Adrenal gland (tissue), 12 donors: ENCODE results near the gene RSPO1. TPM values are rescaled to one million over a fixed set of nuclear protein-coding genes. Genes with fewer than 3 reads are reported as not detected.

Experiments
- DNase-seq, 7 donors: peaks; one replicate each; pipeline ENCODE4 v3.0.0-alpha.2; 2019 to 2020
- H3K27ac ChIP-seq, 5 donors: fragments of 200-600 bp; sonication (generic) in 4 of 5; 1 replicate in 3 of 5; 2 replicates in 2 of 5; pipeline versions ENCODE4 v1.5.1 to v1.8.0; 2016 to 2020; ENCODE audit warnings: mild to moderate bottlenecking in 1 of 5
- H3K27me3 ChIP-seq: fragments of 200-600 bp; 2 replicates; pipeline ENCODE4 v1.8.0; 2021
- H3K36me3 ChIP-seq, 2 donors: fragments of 200-600 bp; replicated peaks in 1 of 2; 1 replicate in 1 of 2; 2 replicates in 1 of 2; pipeline versions ENCODE4 v1.5.1 to v1.8.0; 2018 to 2022
- H3K4me1 ChIP-seq, 2 donors: fragments of 200-600 bp; replicated peaks in 1 of 2; 1 replicate in 1 of 2; 2 replicates in 1 of 2; pipeline versions ENCODE4 v1.5.1 to v1.8.0; 2018 to 2021
- H3K4me3 ChIP-seq, 4 donors: fragments of 200-600 bp; sonication (generic) in 3 of 4; one replicate each; pipeline ENCODE4 v1.5.1; 2016 to 2018
- H3K9me3 ChIP-seq, 3 donors: fragments of 200-600 bp; sonication (generic) in 1 of 3; replicated peaks in 1 of 3; 1 replicate in 2 of 3; 2 replicates in 1 of 3; pipeline versions ENCODE4 v1.5.1 to v1.8.0; 2016 to 2021
- POLR2A ChIP-seq, 2 donors: fragments of 450-650 bp; IDR thresholded peaks; one replicate each; pipeline ENCODE4 v1.6.1; 2017; ENCODE audit warnings: antibody characterized with exemption in 2 of 2, mild to moderate bottlenecking in 2 of 2, moderate library complexity in 1 of 2
- WGBS, 4 donors: extraction: QIAGEN DNeasy Blood & Tissue Kit in 2 of 4; methylation state at CpG; one replicate each; pipeline versions ENCODE4 v1.1.5 to v1.1.7; 2013 to 2017; 5-methylcytosine and 5-hydroxymethylcytosine counted together
- intact Hi-C, 2 donors: fragments of 100-400 bp; cut with DNase I; formaldehyde crosslinking; loops; one replicate each; pipeline versions ENCODE4 v1.14.1 to v1.15.0; 2022 to 2023
- polyA plus RNA-seq, 3 donors: library from polyadenylated mRNA; stranded (reverse); fragments of 200-250 nt in 2 of 3; fragments of 350-450 nt in 1 of 3; fragmentation: Illumina TruSeq in 1 of 3; extraction: RNeasy Lipid Tissue Mini Kit (QIAGEN cat#74804) in 1 of 3; gene quantifications; one replicate each; pipeline ENCODE4 v1.2.3, GENCODE V29; 2013 to 2014
- total RNA-seq, 9 donors: library from RNA; depleted of rRNA in 4 of 9; stranded (reverse); fragments of >200 nt in 4 of 9; fragments of 120-200 nt in 1 of 9; fragmentation: NEBNext Ultra II Directional in 1 of 9; extraction: Animal tissue kit (Norgen Biotek cat#: 25700) in 1 of 9; gene quantifications; one replicate each; pipeline versions ENCODE4 v1.1.0 to v1.2.4, GENCODE V29; 2013 to 2023
- TF ChIP-seq, protein P1 (sequence below), 6 experiments: fragments of 450-650 bp in 4 of 6; fragments of 200-600 bp in 2 of 6; sonication (generic) in 1 of 6; IDR thresholded peaks; 1 replicate in 5 of 6; 2 replicates in 1 of 6; pipeline versions ENCODE4 v1.5.1 to v1.8.0; 2016 to 2021; ENCODE audit warnings: antibody characterized with exemption in 6 of 6, mild to moderate bottlenecking in 2 of 6, moderate library complexity in 1 of 6
- donor health status: healthy with polysubstance abuse.
- donor health status: Bipolar disorder and iron deficiency.
- donor health status: DM: yes; HTN: yes; CAD: no.
- donor health status: DM: no; HTN: no; CAD: no.
- donor health status: DM: no; HTN: no; CAD: no.
- donor health status: DM: yes; HTN: yes; CAD: no.

The RSPO1 gene
- total and polyA plus RNA-seq, 12 donors = 0.11 to 0.51 (median 0.18) TPM; not detected in 4

DNA sequence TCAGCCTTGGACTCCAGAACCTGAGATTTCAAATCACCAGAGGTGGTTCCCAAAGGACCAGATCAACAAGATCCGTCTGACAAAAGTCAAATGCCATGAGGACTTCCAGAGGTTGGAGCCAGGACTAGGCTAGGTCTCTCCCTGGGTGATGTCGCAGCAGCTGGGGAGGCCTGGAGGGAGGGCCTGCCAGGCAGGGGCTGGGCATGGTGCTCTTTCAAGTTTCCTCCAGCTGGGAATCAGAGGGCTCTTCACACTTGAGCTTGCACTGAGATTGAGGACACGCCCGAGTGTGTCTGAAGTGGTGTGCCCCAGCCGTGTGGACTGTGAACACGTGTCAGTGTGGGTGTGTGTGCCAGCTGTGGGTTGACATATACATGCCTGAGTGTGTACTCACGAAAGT lies 21.3 kb upstream of the RSPO1 start:
- 56 to 78% (median 72%) methylated on average over 7 of the region's 7 CpGs for WGBS, 4 donors
- no peaks in the 10 kb centered on the region for H3K9me3 ChIP-seq
- no peak for DNase-seq
- no peak overlapping the region for H3K4me3 ChIP-seq
- no peaks in the 10 kb centered on the region for H3K36me3 ChIP-seq
- H3K27ac ChIP-seq = no peak overlapping the region
- intact Hi-C loops = no loop called here
- H3K4me1 ChIP-seq = no peaks in the 10 kb centered on the region
- TF ChIP-seq POLR2A (IDR thresholded peaks at IDR 0.05) = no peak
- TF ChIP-seq, protein P1, sequence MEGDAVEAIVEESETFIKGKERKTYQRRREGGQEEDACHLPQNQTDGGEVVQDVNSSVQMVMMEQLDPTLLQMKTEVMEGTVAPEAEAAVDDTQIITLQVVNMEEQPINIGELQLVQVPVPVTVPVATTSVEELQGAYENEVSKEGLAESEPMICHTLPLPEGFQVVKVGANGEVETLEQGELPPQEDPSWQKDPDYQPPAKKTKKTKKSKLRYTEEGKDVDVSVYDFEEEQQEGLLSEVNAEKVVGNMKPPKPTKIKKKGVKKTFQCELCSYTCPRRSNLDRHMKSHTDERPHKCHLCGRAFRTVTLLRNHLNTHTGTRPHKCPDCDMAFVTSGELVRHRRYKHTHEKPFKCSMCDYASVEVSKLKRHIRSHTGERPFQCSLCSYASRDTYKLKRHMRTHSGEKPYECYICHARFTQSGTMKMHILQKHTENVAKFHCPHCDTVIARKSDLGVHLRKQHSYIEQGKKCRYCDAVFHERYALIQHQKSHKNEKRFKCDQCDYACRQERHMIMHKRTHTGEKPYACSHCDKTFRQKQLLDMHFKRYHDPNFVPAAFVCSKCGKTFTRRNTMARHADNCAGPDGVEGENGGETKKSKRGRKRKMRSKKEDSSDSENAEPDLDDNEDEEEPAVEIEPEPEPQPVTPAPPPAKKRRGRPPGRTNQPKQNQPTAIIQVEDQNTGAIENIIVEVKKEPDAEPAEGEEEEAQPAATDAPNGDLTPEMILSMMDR (IDR thresholded peaks at IDR 0.05) = no peak
- peaks cover 3% of the 10 kb centered on the region for H3K27me3 ChIP-seq

DNA sequence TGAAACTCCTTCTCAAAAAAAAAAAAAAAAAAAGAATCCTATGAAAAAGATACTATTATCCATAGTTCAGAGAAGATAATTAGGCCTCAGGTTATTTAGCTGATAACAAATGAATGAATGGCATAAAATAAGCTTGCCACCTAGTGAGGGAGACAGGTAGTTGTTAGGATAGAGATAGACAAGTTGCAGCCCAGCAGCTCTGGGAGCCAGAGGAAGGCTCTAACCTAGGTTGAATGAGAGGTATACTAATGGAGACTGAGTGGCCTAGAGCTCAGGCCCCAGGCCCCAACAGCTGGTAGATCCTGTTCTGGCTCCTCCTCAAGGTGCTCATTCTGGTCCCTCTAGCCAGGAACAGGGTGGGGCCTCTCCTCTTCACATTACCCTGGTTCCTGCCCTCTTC lies 20.6 kb upstream of the RSPO1 start:
- Histone ChIP-seq H3K27ac (no peak overlapping the region), H3K9me3 (no peaks in the 10 kb centered on the region), H3K4me1 (no peaks in the 10 kb centered on the region), H3K4me3 (no peak overlapping the region), H3K36me3 (no peaks in the 10 kb centered on the region), H3K27me3 (no peaks in the 10 kb centered on the region)
- DNase-seq = no peak
- intact Hi-C loops = no loop called here
- TF ChIP-seq POLR2A (IDR thresholded peaks at IDR 0.05) = no peak

DNA sequence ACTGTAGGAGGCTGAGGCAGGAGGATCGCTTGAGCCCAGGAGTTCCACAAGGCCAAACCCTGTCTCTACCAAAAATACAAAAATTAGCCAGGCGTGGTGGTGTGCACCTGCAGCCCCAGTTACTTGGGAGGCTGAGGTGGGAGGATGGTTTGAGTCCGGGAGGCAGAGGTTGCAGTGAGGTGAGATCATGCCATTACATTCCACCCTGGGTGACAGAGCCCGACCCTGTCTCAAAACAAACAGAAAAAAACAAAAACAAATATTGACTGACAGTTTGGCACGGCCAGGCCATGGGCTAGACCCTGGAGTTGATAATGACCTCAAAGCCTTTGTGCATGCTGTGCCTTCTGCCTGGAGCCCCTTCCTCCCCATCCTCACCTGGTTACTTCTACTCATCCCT lies 19.2 kb upstream of the RSPO1 start:
- intact Hi-C loops = no loop called here
- H3K27ac ChIP-seq = no peak overlapping the region
- no peaks in the 10 kb centered on the region for H3K9me3 ChIP-seq
- TF ChIP-seq POLR2A (IDR thresholded peaks at IDR 0.05) = no peak
- TF ChIP-seq, protein P1 (IDR thresholded peaks at IDR 0.05) = no peak
- 77 to 79% (median 78%) methylated on average over 4 to 5 of the region's 5 CpGs for WGBS, 4 donors
- no peaks in the 10 kb centered on the region for H3K36me3 ChIP-seq
- DNase-seq = no peak
- H3K4me1 ChIP-seq = no peaks in the 10 kb centered on the region
- H3K27me3 ChIP-seq = no peaks in the 10 kb centered on the region
- H3K4me3 ChIP-seq = no peak overlapping the region

DNA sequence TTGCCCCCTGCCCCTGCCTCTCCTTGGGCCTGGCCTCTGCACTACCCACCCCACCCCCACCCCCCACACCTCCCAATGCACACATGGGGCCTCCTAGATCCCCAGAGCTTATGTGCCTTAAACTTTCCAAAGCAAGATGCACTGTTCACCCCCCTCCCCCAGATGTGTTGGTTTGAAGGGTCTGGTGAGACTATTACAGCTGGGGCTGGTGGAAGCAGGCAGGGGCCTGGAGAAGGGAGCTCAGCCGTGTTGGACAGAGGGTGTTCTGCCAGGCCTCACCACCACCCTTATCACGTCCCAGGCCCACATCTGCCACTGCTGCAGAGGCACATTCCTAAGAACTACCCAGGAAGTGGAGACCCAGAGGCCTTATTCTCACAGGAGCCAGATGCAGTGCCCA lies 18.3 kb upstream of the RSPO1 start:
- no peak overlapping the region for H3K4me3 ChIP-seq
- intact Hi-C loops = no loop called here
- no peaks in the 10 kb centered on the region for H3K36me3 ChIP-seq
- H3K9me3 ChIP-seq = no peaks in the 10 kb centered on the region
- no peak for TF ChIP-seq POLR2A (IDR thresholded peaks at IDR 0.05)
- DNase-seq = no peak
- 50 to 69% (median 50%) methylated on average over 2 of the region's 2 CpGs; no CpG with 5 or more reads in 1 of the 4 donors for WGBS, 4 donors
- no peaks in the 10 kb centered on the region for H3K4me1 ChIP-seq
- no peak overlapping the region for H3K27ac ChIP-seq
- no peaks in the 10 kb centered on the region for H3K27me3 ChIP-seq

DNA sequence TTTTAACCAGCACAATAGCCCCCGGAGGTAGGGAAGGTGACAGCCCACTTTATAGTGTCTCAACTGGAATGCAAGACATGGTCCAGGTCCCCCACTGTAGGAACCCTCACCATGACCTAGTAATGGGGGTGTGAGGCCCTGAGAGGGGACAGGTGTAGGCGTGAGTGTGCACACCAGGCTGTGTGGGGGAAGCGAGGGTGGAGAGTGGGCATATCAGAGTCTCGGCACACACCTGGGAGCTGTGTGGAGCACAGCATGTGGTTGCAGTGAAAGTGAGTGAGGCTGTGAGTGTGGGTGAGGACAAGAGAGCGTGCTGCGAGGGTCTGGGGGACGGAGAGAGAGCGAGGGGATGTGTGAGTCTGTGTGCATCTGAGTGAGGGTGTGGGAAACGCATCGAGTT lies 17.1 kb upstream of the RSPO1 start:
- Histone ChIP-seq H3K4me1 (no peaks in the 10 kb centered on the region), H3K4me3 (no peak overlapping the region), H3K36me3 (no peaks in the 10 kb centered on the region), H3K27me3 (no peaks in the 10 kb centered on the region), H3K9me3 (no peaks in the 10 kb centered on the region), H3K27ac (no peak overlapping the region)
- DNase-seq = no peak
- 61 to 70% (median 67%) methylated on average over 10 of the region's 10 CpGs for WGBS, 4 donors
- TF ChIP-seq, protein P1 (IDR thresholded peaks at IDR 0.05) = no peak
- TF ChIP-seq POLR2A (IDR thresholded peaks at IDR 0.05) = no peak
- intact Hi-C loops = no loop called here
